ENCODE measurements around the gene SMARCA5. TPM values are rescaled to one million over a fixed set of nuclear protein-coding genes. Genes with fewer than 3 reads are reported as not detected.

The SMARCA5 gene
- polyA plus RNA-seq, 4 donors = 110 to 126 (median 116) TPM

- DNase-seq (ENCODE audit: low read depth in 4 of 4, low spot score in 3 of 4) = no peak
Observed at GRCh38 chr4:143531380-143531779, 17.9 kb downstream of the SMARCA5 start.

GRCh38 chr4:143531788-143532491 lies 18.4 kb downstream of the SMARCA5 start:
- no peak for DNase-seq (ENCODE audit: low read depth in 4 of 4, low spot score in 3 of 4)

- no peak for DNase-seq (ENCODE audit: low read depth in 4 of 4, low spot score in 3 of 4)
Observed at GRCh38 chr4:143538979-143539669, 25.6 kb downstream of the SMARCA5 start.

GRCh38 chr4:143539670-143540023 lies 26.1 kb downstream of the SMARCA5 start:
- DNase-seq (ENCODE audit: low read depth in 4 of 4, low spot score in 3 of 4) = no peak

- no peak for DNase-seq (ENCODE audit: low read depth in 4 of 4, low spot score in 3 of 4)
Observed at GRCh38 chr4:143549928-143550327, 36.4 kb downstream of the SMARCA5 start.

GRCh38 chr4:143554728-143555597 lies 41.5 kb downstream of the SMARCA5 start:
- no peak for DNase-seq (ENCODE audit: low read depth in 4 of 4, low spot score in 3 of 4)

GRCh38 chr4:143555676-143556075 lies 42.2 kb downstream of the SMARCA5 start:
- DNase-seq (ENCODE audit: low read depth in 4 of 4, low spot score in 3 of 4) = no peak

GRCh38 chr4:143558286-143558685 lies 44.8 kb downstream of the SMARCA5 start:
- no peak for DNase-seq (ENCODE audit: low read depth in 4 of 4, low spot score in 3 of 4)

- DNase-seq (ENCODE audit: low read depth in 4 of 4, low spot score in 3 of 4) = peak; percentile 64 to 82 (median 69)
Observed at GRCh38 chr4:143558823-143559756, 45.6 kb downstream of the SMARCA5 start.

- DNase-seq (ENCODE audit: low read depth in 4 of 4, low spot score in 3 of 4) = no peak
Observed at GRCh38 chr4:143559757-143560147, 46.2 kb downstream of the SMARCA5 start.

GRCh38 chr4:143564472-143564871 lies 51.0 kb downstream of the SMARCA5 start:
- DNase-seq (ENCODE audit: low read depth in 4 of 4, low spot score in 3 of 4) = no peak

- no peak for DNase-seq (ENCODE audit: low read depth in 4 of 4, low spot score in 3 of 4)
Observed at GRCh38 chr4:143575331-143575730, 61.8 kb downstream of the SMARCA5 start.

GRCh38 chr4:143581331-143581946 lies 67.9 kb downstream of the SMARCA5 start:
- no peak for DNase-seq (ENCODE audit: low read depth in 4 of 4, low spot score in 3 of 4)

GRCh38 chr4:143585548-143585947 lies 72.0 kb downstream of the SMARCA5 start:
- DNase-seq (ENCODE audit: low read depth in 4 of 4, low spot score in 3 of 4) = no peak

- no peak for DNase-seq (ENCODE audit: low read depth in 4 of 4, low spot score in 3 of 4)
Observed at GRCh38 chr4:143586080-143586479, 72.6 kb downstream of the SMARCA5 start.

- DNase-seq (ENCODE audit: low read depth in 4 of 4, low spot score in 3 of 4) = no peak
Observed at GRCh38 chr4:143587703-143588102, 74.2 kb downstream of the SMARCA5 start.

GRCh38 chr4:143597276-143597675 lies 83.8 kb downstream of the SMARCA5 start:
- no peak for DNase-seq (ENCODE audit: low read depth in 4 of 4, low spot score in 3 of 4)

- DNase-seq (ENCODE audit: low read depth in 4 of 4, low spot score in 3 of 4) = no peak
Observed at GRCh38 chr4:143598816-143599215, 85.3 kb downstream of the SMARCA5 start.

GRCh38 chr4:143599827-143600226 lies 86.3 kb downstream of the SMARCA5 start:
- DNase-seq (ENCODE audit: low read depth in 4 of 4, low spot score in 3 of 4) = no peak

- DNase-seq (ENCODE audit: low read depth in 4 of 4, low spot score in 3 of 4) = no peak
Observed at GRCh38 chr4:143606480-143606879, 93.0 kb downstream of the SMARCA5 start.

Data from right renal pelvis (tissue), 4 donors.